ENCODE measurements around the gene MTAP. TPM values are rescaled to one million over a fixed set of nuclear protein-coding genes. Genes with fewer than 3 reads are reported as not detected.

The MTAP gene
- total RNA-seq, 2 experiments from 2014 or later, result 17.2 to 17.8 TPM

DNA sequence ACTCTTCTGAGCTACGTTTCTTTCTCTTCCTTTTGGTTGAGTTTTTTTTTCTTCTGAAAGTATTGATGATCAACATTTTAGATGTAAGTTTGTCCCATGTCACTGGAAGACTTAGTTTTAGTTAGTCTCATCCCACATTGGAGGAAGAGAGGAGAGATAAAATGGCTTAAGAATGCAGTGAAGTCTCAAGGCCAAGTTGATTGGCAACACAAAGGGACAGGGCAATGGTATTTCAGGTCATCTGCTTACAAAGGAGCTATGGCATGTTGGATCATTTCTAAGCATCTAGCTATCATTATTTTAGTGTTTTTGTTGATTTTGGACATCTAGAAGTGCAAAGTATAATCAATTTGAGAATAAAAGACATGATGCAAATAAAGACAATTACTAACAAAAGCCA, 133.2 kb downstream of the MTAP start:
- Histone ChIP-seq H3K27me3 (ENCODE audit: control insufficient read depth in 1 of 2, insufficient read depth in 2 of 2, low read length in 2 of 2) (no peaks in the 10 kb centered on the region), H3K36me3 (ENCODE audit: insufficient read depth, low read length) (no peaks in the 10 kb centered on the region), H3K4me3 (ENCODE audit: low read length) (no peak overlapping the region), H3K4me1 (ENCODE audit: insufficient read depth, low read length) (no peaks in the 10 kb centered on the region), H3K9me3 (ENCODE audit: control insufficient read depth in 1 of 2, insufficient read depth in 1 of 2, low read length in 2 of 2) (no peaks in the 10 kb centered on the region), H3K27ac (ENCODE audit: low read depth in 1 of 2, low read length in 2 of 2) (no peak overlapping the region)
- no peak for DNase-seq
- TF ChIP-seq, protein P1, sequence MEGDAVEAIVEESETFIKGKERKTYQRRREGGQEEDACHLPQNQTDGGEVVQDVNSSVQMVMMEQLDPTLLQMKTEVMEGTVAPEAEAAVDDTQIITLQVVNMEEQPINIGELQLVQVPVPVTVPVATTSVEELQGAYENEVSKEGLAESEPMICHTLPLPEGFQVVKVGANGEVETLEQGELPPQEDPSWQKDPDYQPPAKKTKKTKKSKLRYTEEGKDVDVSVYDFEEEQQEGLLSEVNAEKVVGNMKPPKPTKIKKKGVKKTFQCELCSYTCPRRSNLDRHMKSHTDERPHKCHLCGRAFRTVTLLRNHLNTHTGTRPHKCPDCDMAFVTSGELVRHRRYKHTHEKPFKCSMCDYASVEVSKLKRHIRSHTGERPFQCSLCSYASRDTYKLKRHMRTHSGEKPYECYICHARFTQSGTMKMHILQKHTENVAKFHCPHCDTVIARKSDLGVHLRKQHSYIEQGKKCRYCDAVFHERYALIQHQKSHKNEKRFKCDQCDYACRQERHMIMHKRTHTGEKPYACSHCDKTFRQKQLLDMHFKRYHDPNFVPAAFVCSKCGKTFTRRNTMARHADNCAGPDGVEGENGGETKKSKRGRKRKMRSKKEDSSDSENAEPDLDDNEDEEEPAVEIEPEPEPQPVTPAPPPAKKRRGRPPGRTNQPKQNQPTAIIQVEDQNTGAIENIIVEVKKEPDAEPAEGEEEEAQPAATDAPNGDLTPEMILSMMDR (IDR thresholded peaks at IDR 0.05), result no peak
- Mint-ChIP-seq H3K4me3 (no peak overlapping the region), H3K4me1 (ENCODE audit: low read depth) (no peaks in the 10 kb centered on the region), H3K36me3 (ENCODE audit: low read depth) (peaks cover 12% of the 10 kb centered on the region), H3K27me3 (no peaks in the 10 kb centered on the region), H3K9me3 (no peaks in the 10 kb centered on the region), H3K27ac (no peak overlapping the region)
- CTCF ChIA-PET, result interaction anchor here (0.6 kb wide), 1 partner anchor 617 kb away, joined by 3 read pairs; no protein-coding TSS in a partner anchor
- POLR2A ChIA-PET, result interaction anchor here (1.0 kb wide), 1 partner anchor 11 kb away, joined by 3 read pairs; no protein-coding TSS in a partner anchor
- ATAC-seq (ENCODE audit: poor library complexity), result no peak
- intact Hi-C loops (cut with DNase I, micrococcal nuclease), result no loop called here

DNA sequence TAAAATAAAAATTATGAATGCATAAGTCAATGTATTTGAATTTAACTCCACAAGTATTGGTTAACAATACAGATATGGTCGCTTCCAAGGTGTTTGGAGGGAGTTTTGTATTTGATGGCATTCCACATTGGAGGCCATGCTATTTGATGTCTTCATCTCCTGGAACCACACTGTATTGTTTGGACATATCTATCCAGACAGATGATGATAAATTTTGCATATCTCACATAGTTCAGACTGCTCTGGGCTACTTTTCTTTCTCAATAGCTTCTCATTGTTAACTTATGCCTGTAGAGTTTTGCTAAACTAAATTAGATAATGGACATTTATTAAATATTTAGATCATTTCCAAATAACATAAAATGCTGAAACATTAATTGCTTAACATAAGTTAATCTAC, 133.7 kb downstream of the MTAP start:
- Mint-ChIP-seq H3K27me3 (no peaks in the 10 kb centered on the region), H3K36me3 (ENCODE audit: low read depth) (peaks cover 12% of the 10 kb centered on the region), H3K4me3 (no peak overlapping the region), H3K27ac (no peak overlapping the region), H3K9me3 (no peaks in the 10 kb centered on the region), H3K4me1 (ENCODE audit: low read depth) (no peaks in the 10 kb centered on the region)
- Histone ChIP-seq H3K4me1 (ENCODE audit: insufficient read depth, low read length) (no peaks in the 10 kb centered on the region), H3K9me3 (ENCODE audit: control insufficient read depth in 1 of 2, insufficient read depth in 1 of 2, low read length in 2 of 2) (no peaks in the 10 kb centered on the region), H3K27me3 (ENCODE audit: control insufficient read depth in 1 of 2, insufficient read depth in 2 of 2, low read length in 2 of 2) (peaks cover 0 to under 1% of the 10 kb centered on the region in 2 experiments), H3K27ac (ENCODE audit: low read depth in 1 of 2, low read length in 2 of 2) (no peak overlapping the region), H3K4me3 (ENCODE audit: low read length) (no peak overlapping the region), H3K36me3 (ENCODE audit: insufficient read depth, low read length) (no peaks in the 10 kb centered on the region)
- POLR2A ChIA-PET, result interaction anchor here (1.0 kb wide), 1 partner anchor 11 kb away, joined by 3 read pairs; no protein-coding TSS in a partner anchor
- CTCF ChIA-PET, result no interaction called here
- TF ChIP-seq, protein P1 (IDR thresholded peaks at IDR 0.05), result no peak
- ATAC-seq (ENCODE audit: poor library complexity) (no peak), DNase-seq (no peak)
- intact Hi-C loops (cut with DNase I, micrococcal nuclease), result no loop called here

DNA sequence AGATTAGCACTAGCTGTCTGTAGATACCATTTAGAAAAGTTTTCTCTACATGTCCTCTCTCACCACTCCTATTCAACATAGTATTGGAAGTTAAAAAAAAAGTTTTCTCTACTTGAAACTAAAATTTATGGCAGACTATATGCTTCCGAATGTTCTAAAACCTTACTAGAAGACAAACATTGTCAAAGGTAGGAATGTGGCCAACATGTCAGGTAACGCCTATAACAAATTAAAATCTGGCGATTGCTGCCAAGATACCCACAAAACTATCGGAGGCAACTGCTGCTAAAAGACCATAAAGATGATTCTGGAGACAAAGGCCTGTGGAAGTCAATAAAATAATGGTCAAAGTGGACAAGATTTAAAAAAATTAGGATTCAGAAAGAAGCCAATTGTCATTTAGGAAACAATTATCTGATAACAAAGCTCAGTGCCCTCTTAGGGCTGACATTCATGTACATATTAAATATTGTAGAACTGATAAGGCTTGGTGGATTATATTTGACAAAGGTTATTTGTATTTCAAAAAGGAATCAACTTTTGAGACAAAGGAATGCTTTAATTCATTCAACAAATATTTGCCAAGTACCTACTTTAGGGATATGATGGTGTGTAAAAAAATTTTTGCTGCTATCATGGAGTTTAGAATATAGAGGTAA, 139.0 kb downstream of the MTAP start:
- H3K27me3 Mint-ChIP-seq, result peaks cover 24% of the 10 kb centered on the region
- ChIA-PET POLR2A (no interaction called here), CTCF (no interaction called here)
- no peak overlapping the region for H3K4me3 Mint-ChIP-seq
- Histone ChIP-seq H3K9me3 (ENCODE audit: control insufficient read depth in 1 of 2, insufficient read depth in 1 of 2, low read length in 2 of 2) (peaks cover 0 to 10% of the 10 kb centered on the region in 2 experiments), H3K27me3 (ENCODE audit: control insufficient read depth in 1 of 2, insufficient read depth in 2 of 2, low read length in 2 of 2) (peaks cover 3 to 5% of the 10 kb centered on the region in 2 experiments), H3K4me3 (ENCODE audit: low read length) (no peak overlapping the region), H3K36me3 (ENCODE audit: insufficient read depth, low read length) (no peaks in the 10 kb centered on the region), H3K27ac (ENCODE audit: low read depth in 1 of 2, low read length in 2 of 2) (no peak overlapping the region), H3K4me1 (ENCODE audit: insufficient read depth, low read length) (no peaks in the 10 kb centered on the region)
- no peak for ATAC-seq (ENCODE audit: poor library complexity)
- no peak for DNase-seq
- no peaks in the 10 kb centered on the region for H3K36me3 Mint-ChIP-seq (ENCODE audit: low read depth)
- H3K27ac Mint-ChIP-seq, result no peak overlapping the region
- H3K9me3 Mint-ChIP-seq, result no peaks in the 10 kb centered on the region
- H3K4me1 Mint-ChIP-seq (ENCODE audit: low read depth), result no peaks in the 10 kb centered on the region
- intact Hi-C loops (cut with DNase I, micrococcal nuclease), result no loop called here
- TF ChIP-seq, protein P1 (IDR thresholded peaks at IDR 0.05), result no peak
